Heart left ventricle (tissue), 16 donors: ENCODE data around the gene UBE2L3. TPM values are rescaled to one million over a fixed set of nuclear protein-coding genes. Genes with fewer than 3 reads are reported as not detected.

Source experiments
- ATAC-seq, 4 donors: fragments of 200-7000 bp; cut with Tn5 transposase; one replicate each; pipeline ENCODE4 v1.9.1; 2020 to 2022; ENCODE audit warnings: moderate library complexity in 4 of 4, mild to moderate bottlenecking in 3 of 4, moderate number of reproducible peaks in 1 of 4
- DNase-seq, 5 donors: peaks; one replicate each; pipeline ENCODE4 v3.0.0-alpha.2; 2020
- H3K27ac ChIP-seq, 12 donors: fragments of 200-600 bp; sonication (generic) in 4 of 12; one replicate each; pipeline versions ENCODE4 v1.5.0 to v1.8.0; 2016 to 2022; ENCODE audit warnings: mild to moderate bottlenecking in 2 of 12
- H3K27me3 ChIP-seq, 9 donors: fragments of 200-600 bp; sonication (generic) in 2 of 9; one replicate each; pipeline versions ENCODE4 v1.5.1 to v1.8.0; 2016 to 2022; ENCODE audit warnings: mild to moderate bottlenecking in 3 of 9
- H3K36me3 ChIP-seq, 9 donors: fragments of 200-600 bp; sonication (generic) in 2 of 9; one replicate each; pipeline versions ENCODE4 v1.5.0 to v1.8.0; 2018 to 2022; ENCODE audit warnings: mild to moderate bottlenecking in 2 of 9
- H3K4me1 ChIP-seq, 12 donors: fragments of 200-600 bp; sonication (generic) in 4 of 12; one replicate each; pipeline versions ENCODE4 v1.5.0 to v1.8.0; 2016 to 2022; ENCODE audit warnings: mild to moderate bottlenecking in 3 of 12
- H3K4me3 ChIP-seq, 12 donors: fragments of 200-600 bp; sonication (generic) in 4 of 12; one replicate each; pipeline versions ENCODE4 v1.5.0 to v1.8.0; 2017 to 2022; ENCODE audit warnings: mild to moderate bottlenecking in 9 of 12, moderate library complexity in 4 of 12
- H3K9me3 ChIP-seq, 12 donors: fragments of 200-600 bp; sonication (generic) in 4 of 12; one replicate each; pipeline versions ENCODE4 v1.5.0 to v1.8.0; 2016 to 2022; ENCODE audit warnings: mild to moderate bottlenecking in 1 of 12
- CTCF ChIP-seq, 12 donors: fragments of 200-600 bp; sonication (generic) in 4 of 12; IDR thresholded peaks; one replicate each; pipeline versions ENCODE4 v1.5.0 to v1.8.0; 2018 to 2022; ENCODE audit warnings: antibody characterized with exemption in 12 of 12, mild to moderate bottlenecking in 5 of 12
- POLR2A ChIP-seq, 2 donors: fragments of 450-650 bp; IDR thresholded peaks; one replicate each; pipeline ENCODE4 v1.6.1; 2017; ENCODE audit warnings: antibody characterized with exemption in 2 of 2, mild to moderate bottlenecking in 2 of 2, moderate library complexity in 2 of 2
- WGBS, 4 donors: extraction: QIAGEN DNeasy Blood & Tissue Kit in 2 of 4; methylation state at CpG; one replicate each; pipeline versions ENCODE4 v1.1.5 to v1.1.7; 2013 to 2018; 5-methylcytosine and 5-hydroxymethylcytosine counted together
- intact Hi-C, 10 donors: fragments of 100-400 bp; cut with DNase I; formaldehyde crosslinking; loops; one replicate each; pipeline versions ENCODE4 v1.11.1 to v1.14.2; 2022
- polyA plus RNA-seq, 2 donors: library from polyadenylated mRNA; stranded (reverse); fragments of 200-250 nt; gene quantifications; one replicate each; pipeline ENCODE4 v1.2.3, GENCODE V29; 2013
- total RNA-seq, 9 donors: library from RNA; depleted of rRNA in 2 of 9; stranded (reverse); fragments of >200 nt in 2 of 9; fragmentation: NEBNext Ultra II Directional in 3 of 9; extraction: Animal tissue kit (Norgen Biotek cat#: 25700) in 3 of 9; gene quantifications; one replicate each; pipeline versions ENCODE4 v1.1.0 to v1.2.4, GENCODE V29; 2016 to 2023
- donor health status: ischemic (EF 13 %, LVEDD 7.1; RV severe dilation, severe dysfunction).
- donor health status: healthy with polysubstance abuse.
- donor health status: DM: no; HTN: yes; CAD: no.
- donor health status: DM: no; HTN: no; CAD: no.
- donor health status: ischemic (EF 25% LVEDD 6.9; RV normal size, moderate dysfunction).
- donor health status: ischemic (EF 25% LVEDD 5.7; RV mildly dilated, moderate dysfunction).
- donor health status: healthy.
- donor health status: DM: yes; HTN: yes; CAD: no.
- donor health status: ischemic (EF 35%, LVEDD 5.7; RV mildly dilated, moderate dysfunction).
- donor health status: nonischemic (EF 11% LVEDD 7.7; RV severe dilation, severe dysfunction).
- donor health status: DM: yes; HTN: yes; CAD: no.
- donor health status: PGD.
- donor health status: ischemic (EF 29% LVEDD 5.4; RV normal size, mild dysfunction).
- donor health status: nonischemic (EF 23%, LVEDD 6.1; RV moderate dilation, normal function).

The UBE2L3 gene
- total and polyA plus RNA-seq, 11 donors, result 42.9 to 73.1 (median 54.7) TPM

DNA sequence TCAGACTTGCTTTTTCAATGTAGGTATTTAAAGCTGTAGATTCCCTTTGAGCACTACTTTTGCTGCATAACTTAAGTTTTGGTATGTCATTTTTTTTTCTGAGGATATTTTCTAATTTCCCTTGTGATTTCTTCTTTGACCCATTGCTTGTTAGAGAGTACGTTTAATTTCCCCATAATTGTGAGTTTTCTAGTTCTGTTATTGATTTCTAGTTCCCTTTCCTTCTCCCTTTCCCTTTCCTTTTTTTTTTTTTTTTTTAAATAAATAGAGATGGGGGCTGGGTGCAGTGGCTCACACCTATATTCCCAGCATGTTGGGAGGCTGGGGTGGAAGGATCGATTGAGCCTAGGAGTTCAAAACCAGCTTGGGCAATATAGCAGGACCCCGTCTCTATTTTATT, 30.8 kb downstream of the UBE2L3 start:
- peaks cover 0 to 32% (median 21%) of the 10 kb centered on the region in 12 donors for H3K4me1 ChIP-seq
- ATAC-seq (no peak), DNase-seq (no peak)
- no peak for TF ChIP-seq POLR2A (IDR thresholded peaks at IDR 0.05)
- TF ChIP-seq CTCF (IDR thresholded peaks at IDR 0.05), result no peak
- H3K36me3 ChIP-seq, result peaks cover 0 to 45% (median 35%) of the 10 kb centered on the region in 9 donors
- no peaks in the 10 kb centered on the region for H3K9me3 ChIP-seq
- 86 to 94% (median 89%) methylated on average over 3 of the region's 3 CpGs for WGBS, 4 donors
- H3K27me3 ChIP-seq, result no peaks in the 10 kb centered on the region
- no peak overlapping the region for H3K27ac ChIP-seq
- intact Hi-C loops, result no loop called here
- no peak overlapping the region for H3K4me3 ChIP-seq

DNA sequence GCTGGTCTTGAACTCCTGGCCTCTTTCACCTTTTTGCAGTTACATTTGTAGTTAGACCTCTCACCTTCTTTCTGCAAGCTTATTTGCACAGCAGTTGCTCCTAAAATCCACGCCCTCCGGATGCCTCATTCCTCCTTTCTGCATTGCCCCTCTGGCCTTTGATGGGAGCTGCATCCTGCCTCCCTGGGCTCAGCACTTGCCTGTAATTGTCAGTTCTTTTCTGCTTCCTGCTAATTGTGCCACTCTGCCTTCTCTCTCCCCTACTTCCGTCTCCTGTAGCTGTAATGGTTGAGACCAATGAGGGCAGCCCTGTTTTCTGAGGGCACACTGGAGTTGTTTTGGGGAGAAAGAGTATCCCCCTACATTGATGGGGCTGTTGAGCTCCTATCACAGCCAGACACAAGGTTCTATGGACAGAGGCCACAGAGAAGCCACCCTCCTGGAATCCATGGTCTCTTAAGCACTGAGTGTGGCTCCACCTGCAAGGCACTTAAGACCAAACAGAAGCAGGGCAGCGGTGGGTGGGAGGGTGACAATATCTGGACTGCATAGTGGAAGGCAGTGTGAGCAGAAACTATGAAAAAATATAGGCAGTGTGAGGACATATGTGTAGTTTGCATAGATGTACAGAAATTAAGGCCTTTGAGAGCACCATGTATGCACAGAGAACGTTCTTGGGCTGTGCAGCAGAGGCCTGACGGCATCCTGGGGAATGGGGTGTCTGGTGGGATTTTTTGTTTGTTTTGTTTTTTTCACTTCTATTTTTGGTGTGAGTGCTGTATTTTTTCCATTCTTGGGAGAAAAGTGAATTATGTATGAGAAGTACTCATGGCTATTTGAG, 31.8 kb downstream of the UBE2L3 start:
- H3K9me3 ChIP-seq, result no peaks in the 10 kb centered on the region
- H3K27ac ChIP-seq, result no peak overlapping the region
- TF ChIP-seq POLR2A (IDR thresholded peaks at IDR 0.05) (no peak), CTCF (IDR thresholded peaks at IDR 0.05) (no peak)
- DNase-seq (no peak), ATAC-seq (no peak)
- intact Hi-C loops, result no loop called here
- H3K36me3 ChIP-seq, result peaks cover 0 to 36% (median 26%) of the 10 kb centered on the region in 9 donors
- H3K27me3 ChIP-seq, result no peaks in the 10 kb centered on the region
- no peak overlapping the region for H3K4me3 ChIP-seq
- WGBS, 4 donors, result 87 to 89% (median 87%) methylated on average over 6 of the region's 6 CpGs
- peaks cover 0 to 30% (median 14%) of the 10 kb centered on the region in 12 donors for H3K4me1 ChIP-seq

DNA sequence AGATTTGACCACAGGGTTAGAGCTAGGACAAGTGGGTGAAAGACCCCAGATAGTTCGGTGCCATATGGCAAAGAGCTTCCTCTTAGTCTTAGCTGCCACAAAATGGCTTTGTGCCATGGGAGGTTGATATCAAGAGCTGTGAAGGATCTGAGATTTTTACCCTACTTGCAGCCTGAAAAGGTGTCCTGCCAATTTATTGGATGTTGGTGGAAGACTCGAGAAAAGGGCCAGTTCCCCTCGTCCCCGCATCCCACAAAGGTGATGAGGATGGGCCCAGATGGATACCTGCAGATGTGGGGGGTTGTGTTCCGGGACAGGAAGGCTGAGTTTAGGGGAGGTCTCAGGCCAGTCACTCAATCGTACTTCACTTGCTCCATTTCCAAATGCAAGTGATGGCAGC, 35.1 kb downstream of the UBE2L3 start:
- no peak overlapping the region for H3K27ac ChIP-seq
- TF ChIP-seq POLR2A (IDR thresholded peaks at IDR 0.05), result no peak
- no peak for TF ChIP-seq CTCF (IDR thresholded peaks at IDR 0.05)
- ATAC-seq, result no peak
- H3K27me3 ChIP-seq, result no peaks in the 10 kb centered on the region
- H3K36me3 ChIP-seq, result peaks cover 0 to 4% (median 0%) of the 10 kb centered on the region in 9 donors
- no peak overlapping the region for H3K4me3 ChIP-seq
- H3K4me1 ChIP-seq, result peaks cover 0 to 46% (median 4%) of the 10 kb centered on the region in 12 donors
- no peaks in the 10 kb centered on the region for H3K9me3 ChIP-seq
- intact Hi-C loops, result loop anchor here in 1 of 10 donors (5.0 kb wide), 1 partner anchor 50 kb away; no protein-coding TSS in a partner anchor
- WGBS, 4 donors, result 89 to 93% (median 92%) methylated on average over 6 of the region's 6 CpGs
- DNase-seq, result no peak

DNA sequence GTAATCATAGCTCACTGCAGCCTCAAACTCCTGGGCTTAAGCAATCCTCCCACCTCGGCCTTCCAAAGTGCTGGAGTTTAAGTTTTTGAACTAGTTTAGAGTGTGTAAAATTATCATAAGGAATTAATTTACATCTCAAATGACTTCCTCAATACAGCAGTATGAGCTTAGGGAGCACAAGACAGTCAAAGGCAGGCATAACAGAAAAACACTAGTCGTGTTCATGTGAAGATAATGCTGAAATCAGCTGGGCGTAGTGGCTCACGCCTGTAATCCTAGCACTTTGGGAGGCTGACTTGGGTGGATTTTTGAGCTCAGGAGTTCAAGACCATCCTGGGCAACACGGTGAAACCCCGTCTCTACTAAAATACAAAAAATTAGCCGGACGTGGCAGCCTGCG, 36.5 kb downstream of the UBE2L3 start:
- Histone ChIP-seq H3K4me1 (peaks cover 0 to 34% (median 6%) of the 10 kb centered on the region in 12 donors), H3K4me3 (no peak overlapping the region), H3K27ac (no peak overlapping the region), H3K36me3 (peaks cover 0 to 4% (median 0%) of the 10 kb centered on the region in 9 donors), H3K27me3 (no peaks in the 10 kb centered on the region), H3K9me3 (no peaks in the 10 kb centered on the region)
- intact Hi-C loops, result loop anchor here in 1 of 10 donors (5.0 kb wide), 1 partner anchor 48 kb away; no protein-coding TSS in a partner anchor
- WGBS, 4 donors, result 88 to 92% (median 89%) methylated on average over 9 of the region's 9 CpGs
- DNase-seq (no peak), ATAC-seq (no peak)
- no peak for TF ChIP-seq POLR2A (IDR thresholded peaks at IDR 0.05)
- TF ChIP-seq CTCF (IDR thresholded peaks at IDR 0.05), result no peak
